GM21528 (cell line): ENCODE data around the gene CNTNAP2.
"Not testable (repeated sequence)": the region's sequence is repeated elsewhere in the genome, so short reads cannot be mapped to it uniquely, and the experiment has no call there.

Experiments used
- ATAC-seq: cut with Tn5 transposase; IDR thresholded peaks from one replicate; pipeline ENCODE4 v1.9.1; 2021; ENCODE audit warnings: mild to moderate bottlenecking, moderate library complexity; ENCODE audit not compliant: unreplicated experiment, low FRiP score

Gene CNTNAP2

GRCh38 chr7:147571436-147572185 lies 1455.0 kb downstream of the CNTNAP2 start:
- no peak for ATAC-seq

- ATAC-seq, result no peak
These were observed 1461.6 kb downstream of the CNTNAP2 start for GRCh38 chr7:147578196-147578595.

- ATAC-seq, result no peak
These were observed 1462.5 kb downstream of the CNTNAP2 start for GRCh38 chr7:147579148-147579547.

- ATAC-seq, result no peak
These were observed 1468.2 kb downstream of the CNTNAP2 start for GRCh38 chr7:147584771-147585193.

GRCh38 chr7:147586110-147586509 lies 1469.5 kb downstream of the CNTNAP2 start:
- ATAC-seq, result no peak

- no peak for ATAC-seq
These were observed 1469.9 kb downstream of the CNTNAP2 start for GRCh38 chr7:147586526-147586925.

- no peak for ATAC-seq
These were observed 1476.9 kb downstream of the CNTNAP2 start for GRCh38 chr7:147593271-147594057.

- no peak for ATAC-seq
These were observed 1478.4 kb downstream of the CNTNAP2 start for GRCh38 chr7:147595042-147595441.

- ATAC-seq, result not testable (repeated sequence)
These were observed 1482.1 kb downstream of the CNTNAP2 start for GRCh38 chr7:147598687-147599086.

- ATAC-seq, result no peak
These were observed 1488.7 kb downstream of the CNTNAP2 start for GRCh38 chr7:147605323-147605722.

- no peak for ATAC-seq
These were observed 1490.7 kb downstream of the CNTNAP2 start for GRCh38 chr7:147607157-147607800.

- no peak for ATAC-seq
These were observed 1494.8 kb downstream of the CNTNAP2 start for GRCh38 chr7:147611431-147611830.

- no peak for ATAC-seq
These were observed 1518.7 kb downstream of the CNTNAP2 start for GRCh38 chr7:147635288-147635687.

- no peak for ATAC-seq
These were observed 1520.0 kb downstream of the CNTNAP2 start for GRCh38 chr7:147636553-147636952.

- no peak for ATAC-seq
These were observed 1522.0 kb downstream of the CNTNAP2 start for GRCh38 chr7:147638566-147638965.

- ATAC-seq, result no peak
These were observed 1522.4 kb downstream of the CNTNAP2 start for GRCh38 chr7:147639037-147639436.

GRCh38 chr7:147639751-147640150 lies 1523.2 kb downstream of the CNTNAP2 start:
- ATAC-seq, result no peak

- no peak for ATAC-seq
These were observed 1524.2 kb downstream of the CNTNAP2 start for GRCh38 chr7:147640821-147641220.

- ATAC-seq, result no peak
These were observed 1530.0 kb downstream of the CNTNAP2 start for GRCh38 chr7:147646568-147646967.

GRCh38 chr7:147650991-147651390 lies 1534.4 kb downstream of the CNTNAP2 start:
- ATAC-seq, result no peak

- ATAC-seq, result no peak
These were observed 1535.0 kb downstream of the CNTNAP2 start for GRCh38 chr7:147651601-147652000.
